HuH-7 (cell line): ENCODE data around the gene TMEM179B.
"Not testable (repeated sequence)": the region's sequence is repeated elsewhere in the genome, so short reads cannot be mapped to it uniquely, and the experiment has no call there.

Experiments used
- DNase-seq: peaks from one replicate; pipeline ENCODE4 v3.0.0; 2011; ENCODE audit warnings: low spot score

TMEM179B gene

GRCh38 chr11:62789576-62789975 lies 2.4 kb downstream of the TMEM179B start:
- DNase-seq, result no peak

GRCh38 chr11:62791501-62792201 lies 4.4 kb downstream of the TMEM179B start, which contains the start of gene TMEM223:
TSS of gene TMEM223 (minus strand) at chr11:62792006. CDS start at chr11:62791994, 12 bp downstream.
- peak; percentile 85 for DNase-seq

GRCh38 chr11:62792202-62792575 lies 5.0 kb downstream of the TMEM179B start:
- no peak for DNase-seq

- no peak for DNase-seq
These were observed 7.1 kb downstream of the TMEM179B start for GRCh38 chr11:62794201-62794775.

- DNase-seq, result no peak
These were observed 9.1 kb downstream of the TMEM179B start for GRCh38 chr11:62796281-62796680.

GRCh38 chr11:62799486-62799885 lies 12.3 kb downstream of the TMEM179B start:
- no peak for DNase-seq

GRCh38 chr11:62801071-62801470 lies 13.9 kb downstream of the TMEM179B start:
- no peak for DNase-seq

GRCh38 chr11:62804310-62805075 lies 17.3 kb downstream of the TMEM179B start:
- no peak for DNase-seq

GRCh38 chr11:62805076-62805892 lies 18.1 kb downstream of the TMEM179B start, which contains the start of gene NXF1:
TSS of gene NXF1 (minus strand) at chr11:62805440. CDS start at chr11:62805356, 84 bp downstream.
- peak; percentile 87 for DNase-seq

GRCh38 chr11:62805961-62806441 lies 18.8 kb downstream of the TMEM179B start:
- DNase-seq, result no peak

GRCh38 chr11:62806611-62807121 lies 19.5 kb downstream of the TMEM179B start:
- DNase-seq, result no peak

- DNase-seq, result no peak
These were observed 23.5 kb downstream of the TMEM179B start for GRCh38 chr11:62810748-62811147.

- DNase-seq, result no peak
These were observed 24.5 kb downstream of the TMEM179B start for GRCh38 chr11:62811659-62812058.

- no peak for DNase-seq
These were observed 29.4 kb downstream of the TMEM179B start for GRCh38 chr11:62816557-62816956.

GRCh38 chr11:62817129-62817528 lies 29.9 kb downstream of the TMEM179B start:
- no peak for DNase-seq

- no peak for DNase-seq
These were observed 36.5 kb downstream of the TMEM179B start for GRCh38 chr11:62823677-62824076.

GRCh38 chr11:62828130-62828529 lies 40.9 kb downstream of the TMEM179B start:
- DNase-seq, result not testable (repeated sequence)

- peak; percentile 23 for DNase-seq
These were observed 43.8 kb downstream of the TMEM179B start for GRCh38 chr11:62830904-62831519.

- peak; percentile 87 for DNase-seq
These were observed 44.5 kb downstream of the TMEM179B start, which contains the start of gene STX5 for GRCh38 chr11:62831520-62832335. TSS of gene STX5 (minus strand) at chr11:62832051. CDS start at chr11:62831243, 808 bp downstream.
